H1 (cell line): ENCODE measurements around the gene TBRG4. TPM values are rescaled to one million over a fixed set of nuclear protein-coding genes. Genes with fewer than 3 reads are reported as not detected.

Source experiments
- CTCF ChIA-PET: fragments of 300-600 bp; sonication (Branson Sonifier 250); formaldehyde crosslinking; loops from one replicate; lab custom pipeline; 2021; ENCODE audit not compliant: partially characterized antibody; lab: Charles Lee
- POLR2A ChIA-PET: fragments of 300-600 bp; sonication (Branson Sonifier 250); formaldehyde crosslinking; loops from one replicate; lab custom pipeline; 2021; ENCODE audit warnings: inconsistent platforms; ENCODE audit not compliant: partially characterized antibody; lab: Charles Lee
- DNase-seq, 2 experiments: peaks; one replicate each; pipeline versions ENCODE4 v3.0.0 to v3.0.0-alpha.2; 2010 to 2022; ENCODE audit warnings: low spot score in 2 of 2, low read depth in 1 of 2, mixed read lengths in 1 of 2
- FAIRE-seq: peaks from 2 replicates; lab custom pipeline; 2011; peaks lifted over from hg19 to GRCh38; lab: Jason Lieb, UNC
- H2AFZ ChIP-seq: 2 replicates; pipeline ENCODE4 v1.8.1; 2012; ENCODE audit warnings: low read length, inconsistent platforms
- H2AK5ac ChIP-seq: 2 replicates; pipeline ENCODE4 v1.6.1; 2013; ENCODE audit warnings: low read depth, low read length
- H2BK120ac ChIP-seq: replicated peaks from 2 replicates; pipeline ENCODE3; 2013; ENCODE audit warnings: low read depth, low read length, inconsistent platforms
- H2BK12ac ChIP-seq: 2 replicates; pipeline ENCODE4 v1.6.1; 2013; ENCODE audit warnings: low read depth, low read length
- H2BK15ac ChIP-seq: 2 replicates; pipeline ENCODE4 v1.6.1; 2013; ENCODE audit warnings: low read length
- H2BK20ac ChIP-seq: 2 replicates; pipeline ENCODE4 v1.6.1; 2013; ENCODE audit warnings: low read length
- H2BK5ac ChIP-seq: 2 replicates; pipeline ENCODE4 v1.6.1; 2013; ENCODE audit warnings: low read depth, low read length
- H3K14ac ChIP-seq: 2 replicates; pipeline ENCODE4 v1.6.1; 2013; ENCODE audit warnings: inconsistent platforms; ENCODE audit not compliant: insufficient read length
- H3K18ac ChIP-seq: 2 replicates; pipeline ENCODE4 v1.6.1; 2013; ENCODE audit warnings: low read length; ENCODE audit errors: extremely low read depth
- H3K23ac ChIP-seq: 2 replicates; pipeline ENCODE4 v1.6.1; 2013; ENCODE audit warnings: inconsistent platforms; ENCODE audit not compliant: insufficient read length
- H3K23me2 ChIP-seq: 2 replicates; pipeline ENCODE4 v1.6.1; 2013; ENCODE audit warnings: low read depth, low read length
- H3K27ac ChIP-seq: 2 replicates; pipeline ENCODE4 v1.6.1; 2011; ENCODE audit warnings: low read depth, low read length, inconsistent platforms
- H3K27me3 ChIP-seq, 4 experiments: replicated peaks in 1 of 4; 1 replicate in 1 of 4; 2 replicates in 3 of 4; pipeline versions ENCODE4 v1.6.1 to v1.8.1; 2011 to 2013; ENCODE audit warnings: low read length in 3 of 4, mild to moderate bottlenecking in 3 of 4, inconsistent platforms in 2 of 4, mixed read lengths in 2 of 4, moderate library complexity in 1 of 4; ENCODE audit not compliant: control insufficient read depth in 3 of 4, insufficient read depth in 3 of 4; ENCODE audit errors: extremely low read depth in 1 of 4
- H3K36me3 ChIP-seq, 4 experiments: 2 replicates each; pipeline versions ENCODE4 v1.6.1 to v1.8.1; 2011 to 2013; ENCODE audit warnings: mild to moderate bottlenecking in 4 of 4, low read length in 3 of 4, moderate library complexity in 2 of 4, control low read depth in 1 of 4, inconsistent platforms in 1 of 4; ENCODE audit not compliant: insufficient read depth in 4 of 4, control insufficient read depth in 2 of 4
- H3K4ac ChIP-seq: replicated peaks from 2 replicates; pipeline ENCODE3; 2013; ENCODE audit warnings: low read length, low read depth, mixed read lengths, inconsistent platforms; ENCODE audit not compliant: insufficient read length
- H3K4me1 ChIP-seq, 4 experiments: replicated peaks in 1 of 4; 1 replicate in 1 of 4; 2 replicates in 3 of 4; pipeline versions ENCODE4 v1.6.1 to v1.8.1; 2011 to 2013; ENCODE audit warnings: low read length in 3 of 4, inconsistent platforms in 2 of 4, mixed read lengths in 1 of 4; ENCODE audit not compliant: insufficient read depth in 4 of 4, control insufficient read depth in 3 of 4
- H3K4me2 ChIP-seq, 2 experiments: 2 replicates each; pipeline versions ENCODE4 v1.6.1 to v1.8.1; 2011 to 2013; ENCODE audit warnings: low read depth in 2 of 2, low read length in 2 of 2, control low read depth in 1 of 2, inconsistent platforms in 1 of 2, mild to moderate bottlenecking in 1 of 2; ENCODE audit not compliant: insufficient read depth in 1 of 2
- H3K4me3 ChIP-seq, 4 experiments: fragments of 200-600, 300-600 bp in 1 of 4; sonication (generic), shearing (Covaris generic), sonication (Bioruptor Twin) in 1 of 4; 2 replicates each; pipeline versions ENCODE4 v1.5.1 to v1.8.1; 2011 to 2016; ENCODE audit warnings: low read length in 4 of 4, low read depth in 3 of 4, control low read depth in 2 of 4, inconsistent platforms in 2 of 4, mild to moderate bottlenecking in 2 of 4, mixed read lengths in 1 of 4, moderate library complexity in 1 of 4; ENCODE audit not compliant: insufficient read depth in 2 of 4; ENCODE audit errors: extremely low read depth in 1 of 4
- H3K56ac ChIP-seq: replicated peaks from 2 replicates; pipeline ENCODE3; 2013; ENCODE audit warnings: low read depth, mild to moderate bottlenecking, mixed read lengths, low read length, inconsistent platforms; ENCODE audit not compliant: insufficient read length
- H3K79me1 ChIP-seq: 2 replicates; pipeline ENCODE4 v1.6.1; 2013; ENCODE audit warnings: low read depth, low read length, control low read depth
- H3K79me2 ChIP-seq, 2 experiments: 2 replicates each; pipeline versions ENCODE4 v1.6.1 to v1.8.1; 2012 to 2013; ENCODE audit warnings: low read length in 2 of 2, mild to moderate bottlenecking in 2 of 2, inconsistent platforms in 1 of 2; ENCODE audit not compliant: insufficient read depth in 2 of 2, control insufficient read depth in 1 of 2
- H3K9ac ChIP-seq, 4 experiments: replicated peaks in 1 of 4; 1 replicate in 1 of 4; 2 replicates in 3 of 4; pipeline versions ENCODE4 v1.6.1 to v1.8.1; 2011 to 2013; ENCODE audit warnings: low read depth in 3 of 4, low read length in 3 of 4, control low read depth in 2 of 4, mild to moderate bottlenecking in 2 of 4, moderate library complexity in 2 of 4, inconsistent platforms in 1 of 4; ENCODE audit errors: extremely low read depth in 1 of 4
- H3K9me3 ChIP-seq, 2 experiments: 2 replicates each; pipeline versions ENCODE4 v1.6.1 to v1.8.1; 2012 to 2013; ENCODE audit warnings: mild to moderate bottlenecking in 2 of 2, moderate library complexity in 2 of 2, control low read depth in 1 of 2, inconsistent platforms in 1 of 2, low read depth in 1 of 2, low read length in 1 of 2, mixed read lengths in 1 of 2; ENCODE audit not compliant: insufficient read depth in 2 of 2
- H4K20me1 ChIP-seq, 2 experiments: replicated peaks in 1 of 2; 2 replicates each; pipeline versions ENCODE3 to v1.8.1; 2011 to 2013; ENCODE audit warnings: inconsistent platforms in 2 of 2, low read length in 2 of 2, mild to moderate bottlenecking in 1 of 2; ENCODE audit not compliant: insufficient read depth in 2 of 2, control insufficient read depth in 1 of 2
- H4K5ac ChIP-seq: 2 replicates; pipeline ENCODE4 v1.6.1; 2013; ENCODE audit warnings: low read length, low read depth, mixed read lengths, inconsistent platforms; ENCODE audit not compliant: insufficient read length
- H4K8ac ChIP-seq: 2 replicates; pipeline ENCODE4 v1.8.0; 2013; ENCODE audit warnings: mild to moderate bottlenecking, moderate library complexity, low read length, inconsistent platforms; ENCODE audit not compliant: insufficient read depth; ENCODE audit errors: extremely low read depth
- H4K91ac ChIP-seq: replicated peaks from 2 replicates; pipeline ENCODE3; 2013; ENCODE audit warnings: low read length, mixed read lengths, inconsistent platforms; ENCODE audit not compliant: insufficient read length
- SIX5 ChIP-seq: IDR thresholded peaks from 2 replicates; pipeline ENCODE4 v1.6.1; 2011; ENCODE audit warnings: mild to moderate bottlenecking, low read depth, low read length
- WGBS, 2 experiments: shearing (Covaris generic) in 1 of 2; methylation state at CpG; one replicate each; pipeline versions ENCODE4 v1.1.6 to v1.1.7; 2013 to 2015; ENCODE audit warnings: low lambda C conversion rate in 2 of 2, mixed read lengths in 2 of 2, inconsistent platforms in 1 of 2, low coverage in 1 of 2, missing lambda C conversion rate in 1 of 2; ENCODE audit not compliant: insufficient replicate concordance in 2 of 2, insufficient coverage in 1 of 2, insufficient read length in 1 of 2; ENCODE audit errors: extremely low coverage in 1 of 2, missing lambda C conversion rate in 1 of 2; 5-methylcytosine and 5-hydroxymethylcytosine counted together
- polyA plus RNA-seq, 7 experiments: library from polyadenylated mRNA; depleted of rRNA in 3 of 7; stranded (reverse) in 5 of 7; unstranded in 2 of 7; fragments of >200 nt in 5 of 7; fragments of 200-250 nt in 2 of 7; gene quantifications; 1 replicate in 5 of 7; 2 replicates in 1 of 7; 4 replicates in 1 of 7; pipeline versions ENCODE4 v1.2.1 to v1.2.3, GENCODE V29; 2011 to 2013; ENCODE audit warnings: missing spikeins in 2 of 7, mixed read lengths in 2 of 7
- total RNA-seq: library from RNA; stranded (reverse); fragmentation: NEBNext Ultra II Directional; extraction: Animal tissue kit (Norgen Biotek cat#: 25700); gene quantifications from 2 replicates; pipeline ENCODE4 v1.2.1, GENCODE V29; 2021

TBRG4 gene
- total and polyA plus RNA-seq, 2 of the 8 experiments (the other 6 are each of a cell fraction or from before 2014, with no cell fraction given): 110 to 137 TPM

GRCh38 chr7:45118889-45119331 is 7.4 kb upstream of the TBRG4 start:
- Histone ChIP-seq H4K5ac (no peak overlapping the region), H3K27me3 (peaks cover 0 to 4% (median 1%) of the 10 kb centered on the region in 4 experiments; a peak in 1 of 7 replicates), H3K36me3 (no peaks in the 10 kb centered on the region), H4K20me1 (no peaks in the 10 kb centered on the region), H3K23me2 (no peaks in the 10 kb centered on the region), H3K56ac (no peak overlapping the region), H3K23ac (no peak overlapping the region), H2AK5ac (no peak overlapping the region), H4K8ac (no peak overlapping the region), H3K9ac (no peak overlapping the region), H3K79me1 (no peaks in the 10 kb centered on the region), H3K4ac (no peak overlapping the region), H2BK5ac (no peak overlapping the region), H3K4me3 (no peak overlapping the region), H3K79me2 (no peaks in the 10 kb centered on the region), H2BK12ac (no peak overlapping the region), H3K9me3 (no peaks in the 10 kb centered on the region), H3K27ac (no peak overlapping the region), H3K18ac (no peak overlapping the region), H3K4me2 (no peak overlapping the region), H2BK120ac (no peak overlapping the region), H2BK20ac (no peak overlapping the region), H2BK15ac (no peak overlapping the region), H3K14ac (no peak overlapping the region), H2AFZ (no peak overlapping the region), H3K4me1 (peaks cover 0 to 7% (median 4%) of the 10 kb centered on the region in 4 experiments; a peak in 5 of 7 replicates), H4K91ac (no peak overlapping the region)
- WGBS, 2 experiments: 85% methylated on average over 3 of the region's 3 CpGs; no CpG with 5 or more reads in 1 of the 2 experiments
- ChIA-PET POLR2A (interaction anchor here (1.0 to 1.3 kb wide), 2 partner anchors 16 to 133 kb away, joined by 3 to 4 read pairs; no protein-coding TSS in a partner anchor), CTCF (interaction anchor here (0.7 to 4.2 kb wide), 2 partner anchors 17 to 1432 kb away, joined by 3 to 21 read pairs; no protein-coding TSS in a partner anchor)
- no peak for TF ChIP-seq SIX5
- FAIRE-seq (no peak), DNase-seq (no peak)
